Cardiac fibroblast (primary cell): ENCODE results near the gene PWWP2A.

Source experiments
- DNase-seq, 2 donors: peaks; one replicate each; pipeline versions ENCODE4 v3.0.0 to v3.0.0-alpha.2; 2010; ENCODE audit warnings: low read depth in 2 of 2
- H3K4me3 ChIP-seq, 2 donors: replicated peaks in 1 of 2; 1 replicate in 1 of 2; 2 replicates in 1 of 2; pipeline ENCODE4 v1.5.1; 2011; ENCODE audit warnings: low read depth in 2 of 2, low read length in 2 of 2, mild to moderate bottlenecking in 2 of 2, moderate library complexity in 1 of 2
- TF ChIP-seq, protein P1 (sequence below): IDR thresholded peaks from one replicate; pipeline ENCODE4 v1.5.1; 2011; ENCODE audit warnings: low read depth, mild to moderate bottlenecking, low read length, inconsistent platforms

Gene PWWP2A

GRCh38 chr5:160060001-160060400 lies 59.2 kb downstream of the PWWP2A start:
- H3K4me3 ChIP-seq, result no peak overlapping the region
- TF ChIP-seq, protein P1, sequence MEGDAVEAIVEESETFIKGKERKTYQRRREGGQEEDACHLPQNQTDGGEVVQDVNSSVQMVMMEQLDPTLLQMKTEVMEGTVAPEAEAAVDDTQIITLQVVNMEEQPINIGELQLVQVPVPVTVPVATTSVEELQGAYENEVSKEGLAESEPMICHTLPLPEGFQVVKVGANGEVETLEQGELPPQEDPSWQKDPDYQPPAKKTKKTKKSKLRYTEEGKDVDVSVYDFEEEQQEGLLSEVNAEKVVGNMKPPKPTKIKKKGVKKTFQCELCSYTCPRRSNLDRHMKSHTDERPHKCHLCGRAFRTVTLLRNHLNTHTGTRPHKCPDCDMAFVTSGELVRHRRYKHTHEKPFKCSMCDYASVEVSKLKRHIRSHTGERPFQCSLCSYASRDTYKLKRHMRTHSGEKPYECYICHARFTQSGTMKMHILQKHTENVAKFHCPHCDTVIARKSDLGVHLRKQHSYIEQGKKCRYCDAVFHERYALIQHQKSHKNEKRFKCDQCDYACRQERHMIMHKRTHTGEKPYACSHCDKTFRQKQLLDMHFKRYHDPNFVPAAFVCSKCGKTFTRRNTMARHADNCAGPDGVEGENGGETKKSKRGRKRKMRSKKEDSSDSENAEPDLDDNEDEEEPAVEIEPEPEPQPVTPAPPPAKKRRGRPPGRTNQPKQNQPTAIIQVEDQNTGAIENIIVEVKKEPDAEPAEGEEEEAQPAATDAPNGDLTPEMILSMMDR, result no peak
- no peak for DNase-seq

GRCh38 chr5:160057256-160057655 lies 62.0 kb downstream of the PWWP2A start:
- no peak overlapping the region for H3K4me3 ChIP-seq
- no peak for DNase-seq
- TF ChIP-seq, protein P1, result no peak

GRCh38 chr5:160054831-160055230 lies 64.4 kb downstream of the PWWP2A start:
- peak in 1 of 2 donors; percentile 66 for DNase-seq
- TF ChIP-seq, protein P1, result no peak
- H3K4me3 ChIP-seq, result no peak overlapping the region

- H3K4me3 ChIP-seq, result no peak overlapping the region
- TF ChIP-seq, protein P1, result no peak
- DNase-seq, result peak in 1 of 2 donors; percentile 51
These were observed 65.2 kb downstream of the PWWP2A start for GRCh38 chr5:160054047-160054446.

- no peak for DNase-seq
- no peak overlapping the region for H3K4me3 ChIP-seq
- TF ChIP-seq, protein P1, result no peak
These were observed 70.2 kb downstream of the PWWP2A start for GRCh38 chr5:160049099-160049498.

DNA sequence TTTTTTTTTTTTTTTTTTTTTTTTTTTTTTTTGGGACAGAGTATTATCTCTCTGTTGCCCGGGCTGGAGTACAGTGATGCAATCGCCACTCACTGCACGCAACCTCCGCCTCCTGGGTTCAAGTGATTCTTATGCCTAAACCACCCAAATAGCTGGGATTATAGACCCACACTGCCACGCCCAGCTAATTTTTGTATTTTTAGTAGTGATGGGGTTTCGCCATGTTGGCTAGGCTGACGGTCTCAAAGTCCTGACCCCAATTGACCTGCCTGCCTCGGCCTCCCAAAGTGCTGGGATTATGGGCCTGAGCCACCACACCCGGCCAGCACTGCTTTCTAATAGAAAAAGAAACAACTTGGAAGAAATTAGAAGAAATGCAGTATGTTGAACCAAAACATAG lies 71.1 kb downstream of the PWWP2A start:
- H3K4me3 ChIP-seq, result no peak overlapping the region
- TF ChIP-seq, protein P1, result no peak
- DNase-seq, result no peak

DNA sequence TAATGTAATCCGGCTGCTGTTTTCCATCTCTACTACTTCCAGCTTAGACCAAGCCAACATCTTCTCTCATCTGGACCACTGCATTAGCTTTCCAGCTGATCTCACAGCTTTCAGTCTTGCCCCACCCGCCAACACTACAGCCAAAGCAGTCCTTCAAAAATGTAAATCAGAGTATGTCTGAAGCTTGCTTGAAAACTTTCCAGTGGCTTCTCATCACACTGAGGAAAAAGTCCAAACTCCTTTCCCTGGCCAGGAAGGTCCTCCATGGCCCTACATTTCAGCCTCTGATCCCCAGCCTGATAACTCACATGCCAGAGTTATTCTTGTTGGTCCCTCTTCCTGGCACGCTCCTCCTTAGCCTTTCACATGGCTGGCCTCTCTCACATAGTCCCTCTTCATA lies 71.8 kb downstream of the PWWP2A start:
- DNase-seq, result no peak
- TF ChIP-seq, protein P1, result no peak
- H3K4me3 ChIP-seq, result no peak overlapping the region
